K562 (cell line): ENCODE data around the gene TTC27. TPM values are rescaled to one million over a fixed set of nuclear protein-coding genes. Genes with fewer than 3 reads are reported as not detected.
A peak's percentile ranks its signal among the peaks of the same experiment; 100 is the strongest.

ENCODE experiments used
- CHD1 ChIP-seq: fragments of 200-600 bp; sonication (generic); IDR thresholded peaks from one replicate; pipeline ENCODE4 v1.6.1; 2012; ENCODE audit warnings: mild to moderate bottlenecking, moderate library complexity, low read length, inconsistent platforms
- DDX20 ChIP-seq: fragments of 450-650 bp; IDR thresholded peaks from 2 replicates; pipeline ENCODE4 v1.6.1; 2016; ENCODE audit warnings: missing genetic modification characterization, low read depth, mild to moderate bottlenecking, missing compliant biosample characterization, moderate library complexity
- HDGF ChIP-seq: fragments of 450-650 bp; IDR thresholded peaks from 2 replicates; pipeline ENCODE4 v1.6.1; 2016
- HNRNPLL ChIP-seq: fragments of 200-400 bp; formaldehyde crosslinking; IDR thresholded peaks from 2 replicates; pipeline ENCODE4 v1.6.1; 2017; ENCODE audit warnings: low read length, low read depth, mild to moderate bottlenecking; ENCODE audit not compliant: poor library complexity, severe bottlenecking
- JUND ChIP-seq, 2 experiments: IDR thresholded peaks; 2 replicates in 1 of 2; 3 replicates in 1 of 2; pipeline ENCODE4 v1.6.1; 2011; ENCODE audit warnings: borderline replicate concordance in 2 of 2, low read depth in 2 of 2, low read length in 2 of 2, improper control_type of control experiment in 1 of 2, missing biosample characterization in 1 of 2, missing genetic modification characterization in 1 of 2, missing genetic modification reagents in 1 of 2
- L3MBTL2 ChIP-seq: fragments of 450-650 bp; IDR thresholded peaks from 2 replicates; pipeline ENCODE4 v1.6.1; 2016; ENCODE audit warnings: mild to moderate bottlenecking, moderate library complexity
- MTF1 ChIP-seq: fragments of 250-450 bp; sonication (Bioruptor Pico); IDR thresholded peaks from 2 replicates; pipeline ENCODE4 v1.9.0; 2021; ENCODE audit warnings: moderate library complexity, mild to moderate bottlenecking, inconsistent platforms, borderline replicate concordance
- NR2C1 ChIP-seq, 2 experiments: fragments of 450-650 bp; IDR thresholded peaks; 2 replicates each; pipeline ENCODE4 v1.6.1; 2017; ENCODE audit warnings: mild to moderate bottlenecking in 2 of 2, antibody characterized with exemption in 1 of 2, inconsistent platforms in 1 of 2, missing compliant biosample characterization in 1 of 2, missing genetic modification characterization in 1 of 2
- SNRNP70 ChIP-seq: fragments of 200-400 bp; formaldehyde crosslinking; optimal IDR thresholded peaks from 2 replicates; pipeline ENCODE3; 2017; ENCODE audit warnings: low read depth, low read length
- SRSF7 ChIP-seq: fragments of 200-400 bp; formaldehyde crosslinking; optimal IDR thresholded peaks from 2 replicates; pipeline ENCODE3; 2017; ENCODE audit warnings: mild to moderate bottlenecking, low read depth, low read length
- TFAP4 ChIP-seq: sonication (generic); formaldehyde crosslinking; IDR thresholded peaks from 2 replicates; pipeline ENCODE4 v1.8.0; 2022; ENCODE audit warnings: missing genetic modification reagents, mild to moderate bottlenecking, moderate library complexity, borderline replicate concordance
- ZBTB49 ChIP-seq: sonication (generic); formaldehyde crosslinking; IDR thresholded peaks from 2 replicates; pipeline ENCODE4 v1.8.0; 2022; ENCODE audit warnings: missing genetic modification reagents, mild to moderate bottlenecking, borderline replicate concordance
- ZNF23 ChIP-seq: fragments of 250-450 bp; sonication (Bioruptor Pico); IDR thresholded peaks from 2 replicates; pipeline ENCODE4 v1.4.0; 2020; ENCODE audit warnings: mild to moderate bottlenecking
- ZNF311 ChIP-seq: fragments of 250-450 bp; sonication (Bioruptor Pico); IDR thresholded peaks from 2 replicates; pipeline ENCODE4 v1.4.0; 2020; ENCODE audit warnings: mild to moderate bottlenecking, moderate library complexity
- ZNF77 ChIP-seq: fragments of 250-450 bp; sonication (Bioruptor Pico); IDR thresholded peaks from 2 replicates; pipeline ENCODE4 v1.5.0; 2020
- polyA plus RNA-seq, 8 experiments: library from polyadenylated mRNA; depleted of rRNA in 4 of 8; stranded (reverse) in 5 of 8; unstranded in 3 of 8; fragments of >200 nt; fragmentation: Nextera tagmentation in 2 of 8; fragmentation: Illumina TruSeq in 1 of 8; extraction: Ambion mirVana in 2 of 8; extraction: Trizol in 1 of 8; gene quantifications; 2 replicates each; pipeline versions ENCODE4 v1.2.1 to v1.2.3, GENCODE V29; 2011 to 2014; ENCODE audit warnings: inconsistent platforms in 1 of 8, missing spikeins in 1 of 8
- total RNA-seq, 7 experiments: library from RNA; depleted of rRNA in 6 of 7; stranded (reverse); fragments of >200 nt in 6 of 7; fragmentation: Illumina TruSeq in 2 of 7; extraction: Trizol in 2 of 7; gene quantifications; 2 replicates each; pipeline versions ENCODE4 v1.2.1 to v1.2.3, GENCODE V29; 2011 to 2021; ENCODE audit warnings: low replicate concordance in 1 of 7
- TF ChIP-seq, protein P1 (sequence below): sonication (generic); formaldehyde crosslinking; IDR thresholded peaks from 2 replicates; pipeline ENCODE4 v1.5.0; 2020; ENCODE audit warnings: missing genetic modification reagents
- TF ChIP-seq, protein P2 (sequence below): sonication (generic); formaldehyde crosslinking; IDR thresholded peaks from 2 replicates; pipeline ENCODE4 v1.8.0; 2022; ENCODE audit warnings: mild to moderate bottlenecking, missing genetic modification reagents

TTC27 gene
- total and polyA plus RNA-seq, 9 of the 15 experiments (the other 6 are each of a cell fraction or from before 2014, with no cell fraction given) = 44.3 to 93.4 (median 57.3) TPM

DNA sequence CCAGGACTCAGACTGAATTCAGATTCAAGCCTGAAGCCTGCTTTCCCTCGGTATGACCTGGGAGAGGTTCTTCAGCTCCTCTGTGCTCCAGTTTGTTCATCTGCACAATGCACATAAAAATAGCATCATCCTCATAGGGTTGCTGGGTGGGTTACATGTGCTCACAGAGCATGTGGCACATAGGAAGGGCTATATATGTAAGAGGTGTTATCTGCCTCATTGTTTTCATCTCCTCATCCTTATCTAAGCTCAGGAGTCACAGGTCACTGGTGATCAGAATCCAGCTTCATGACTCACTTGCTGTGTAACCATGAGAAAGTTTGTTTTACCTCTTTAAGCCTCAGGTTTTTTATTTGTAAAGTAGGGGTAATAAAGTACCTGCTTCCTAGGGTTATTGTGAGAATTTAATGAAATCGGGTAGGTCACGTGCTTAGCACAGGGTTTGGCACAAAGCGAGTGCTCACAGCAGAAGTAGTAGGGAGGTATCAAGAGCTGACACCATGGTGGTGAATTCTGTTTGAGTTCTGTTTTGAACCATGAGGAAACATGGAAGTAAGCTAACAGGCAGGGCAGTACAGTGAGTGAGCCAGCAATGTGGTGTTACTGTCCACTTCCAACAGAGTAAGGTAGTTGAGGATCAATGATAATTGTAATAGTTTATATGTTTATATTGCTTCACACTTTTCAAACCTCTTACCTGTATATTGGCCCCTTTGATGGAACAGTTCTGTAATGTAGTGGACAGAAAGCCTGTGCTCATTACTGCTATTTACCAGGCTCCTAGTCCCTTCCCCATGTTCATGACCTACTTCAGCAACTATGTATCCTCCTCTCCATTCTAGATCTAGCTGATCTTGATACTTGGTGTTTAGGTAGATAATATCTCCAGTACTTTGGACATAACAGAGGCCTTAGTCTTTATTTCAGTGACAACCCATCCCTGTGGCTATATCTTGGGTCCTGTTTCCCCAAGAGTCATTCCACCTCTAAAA, 177.6 kb downstream of the TTC27 start (continued):
- TF ChIP-seq ZBTB49 (CRISPR knock-in tag) = no peak
- peak; percentile 67; the same call in 1 of the 2 replicates for TF ChIP-seq JUND (IDR thresholded peaks at IDR 0.05; ENCODE audit: borderline replicate concordance, low read depth, low read length)
- TF ChIP-seq JUND (tag; IDR thresholded peaks at IDR 0.05; ENCODE audit: borderline replicate concordance, low read depth, low read length) = peak; percentile 55; the same call in 2 of the 3 replicates
- TF ChIP-seq, protein P1, sequence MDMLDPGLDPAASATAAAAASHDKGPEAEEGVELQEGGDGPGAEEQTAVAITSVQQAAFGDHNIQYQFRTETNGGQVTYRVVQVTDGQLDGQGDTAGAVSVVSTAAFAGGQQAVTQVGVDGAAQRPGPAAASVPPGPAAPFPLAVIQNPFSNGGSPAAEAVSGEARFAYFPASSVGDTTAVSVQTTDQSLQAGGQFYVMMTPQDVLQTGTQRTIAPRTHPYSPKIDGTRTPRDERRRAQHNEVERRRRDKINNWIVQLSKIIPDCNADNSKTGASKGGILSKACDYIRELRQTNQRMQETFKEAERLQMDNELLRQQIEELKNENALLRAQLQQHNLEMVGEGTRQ = no peak
- no peak for TF ChIP-seq NR2C1 (IDR thresholded peaks at IDR 0.05)
- peak; percentile 63 for TF ChIP-seq NR2C1 (tag; IDR thresholded peaks at IDR 0.05)
- TF ChIP-seq HDGF = no peak
- no peak for TF ChIP-seq HNRNPLL
- TF ChIP-seq, protein P2, sequence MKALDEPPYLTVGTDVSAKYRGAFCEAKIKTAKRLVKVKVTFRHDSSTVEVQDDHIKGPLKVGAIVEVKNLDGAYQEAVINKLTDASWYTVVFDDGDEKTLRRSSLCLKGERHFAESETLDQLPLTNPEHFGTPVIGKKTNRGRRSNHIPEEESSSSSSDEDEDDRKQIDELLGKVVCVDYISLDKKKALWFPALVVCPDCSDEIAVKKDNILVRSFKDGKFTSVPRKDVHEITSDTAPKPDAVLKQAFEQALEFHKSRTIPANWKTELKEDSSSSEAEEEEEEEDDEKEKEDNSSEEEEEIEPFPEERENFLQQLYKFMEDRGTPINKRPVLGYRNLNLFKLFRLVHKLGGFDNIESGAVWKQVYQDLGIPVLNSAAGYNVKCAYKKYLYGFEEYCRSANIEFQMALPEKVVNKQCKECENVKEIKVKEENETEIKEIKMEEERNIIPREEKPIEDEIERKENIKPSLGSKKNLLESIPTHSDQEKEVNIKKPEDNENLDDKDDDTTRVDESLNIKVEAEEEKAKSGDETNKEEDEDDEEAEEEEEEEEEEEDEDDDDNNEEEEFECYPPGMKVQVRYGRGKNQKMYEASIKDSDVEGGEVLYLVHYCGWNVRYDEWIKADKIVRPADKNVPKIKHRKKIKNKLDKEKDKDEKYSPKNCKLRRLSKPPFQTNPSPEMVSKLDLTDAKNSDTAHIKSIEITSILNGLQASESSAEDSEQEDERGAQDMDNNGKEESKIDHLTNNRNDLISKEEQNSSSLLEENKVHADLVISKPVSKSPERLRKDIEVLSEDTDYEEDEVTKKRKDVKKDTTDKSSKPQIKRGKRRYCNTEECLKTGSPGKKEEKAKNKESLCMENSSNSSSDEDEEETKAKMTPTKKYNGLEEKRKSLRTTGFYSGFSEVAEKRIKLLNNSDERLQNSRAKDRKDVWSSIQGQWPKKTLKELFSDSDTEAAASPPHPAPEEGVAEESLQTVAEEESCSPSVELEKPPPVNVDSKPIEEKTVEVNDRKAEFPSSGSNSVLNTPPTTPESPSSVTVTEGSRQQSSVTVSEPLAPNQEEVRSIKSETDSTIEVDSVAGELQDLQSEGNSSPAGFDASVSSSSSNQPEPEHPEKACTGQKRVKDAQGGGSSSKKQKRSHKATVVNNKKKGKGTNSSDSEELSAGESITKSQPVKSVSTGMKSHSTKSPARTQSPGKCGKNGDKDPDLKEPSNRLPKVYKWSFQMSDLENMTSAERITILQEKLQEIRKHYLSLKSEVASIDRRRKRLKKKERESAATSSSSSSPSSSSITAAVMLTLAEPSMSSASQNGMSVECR (CRISPR knock-in tag) = no peak
- 0 out of 2 replicates have a peak, but pooled peaks have one; percentile 24 for TF ChIP-seq L3MBTL2
- no peak for TF ChIP-seq ZNF311 (CRISPR knock-in tag)
- TF ChIP-seq ZNF77 = no peak
- TF ChIP-seq DDX20 (tag) = no peak
- TF ChIP-seq CHD1 = no peak
- no peak for TF ChIP-seq MTF1 (CRISPR knock-in tag)
- TF ChIP-seq ZNF23 (CRISPR knock-in tag) = no peak
- TF ChIP-seq SNRNP70 = no peak
- TF ChIP-seq TFAP4 (CRISPR knock-in tag) = no peak
- TF ChIP-seq SRSF7 = no peak
